GM06990 (cell line): ENCODE data around the gene ANKRD13C.

ENCODE experiments used
- DNase-seq: peaks from one replicate; pipeline ENCODE4 v3.0.0-alpha.2; 2011; ENCODE audit not compliant: insufficient read length; ENCODE audit errors: extremely low read depth
- H3K27me3 ChIP-seq: replicated peaks from 2 replicates; pipeline ENCODE4 v1.6.0; 2011; ENCODE audit warnings: low read length; ENCODE audit not compliant: control insufficient read depth, insufficient read depth
- H3K36me3 ChIP-seq: 2 replicates; pipeline ENCODE4 v1.5.1; 2011; ENCODE audit warnings: low read length; ENCODE audit not compliant: control insufficient read depth, insufficient read depth
- H3K4me3 ChIP-seq: replicated peaks from 2 replicates; pipeline ENCODE4 v1.5.1; 2011; ENCODE audit warnings: low read depth, mild to moderate bottlenecking, control low read depth, low read length
- TF ChIP-seq, protein P1 (sequence below): IDR thresholded peaks from 2 replicates; pipeline ENCODE4 v1.5.1; 2011; ENCODE audit warnings: low read length, control low read depth, mild to moderate bottlenecking, inconsistent platforms; ENCODE audit not compliant: insufficient read depth, poor library complexity, severe bottlenecking

The ANKRD13C gene

DNA sequence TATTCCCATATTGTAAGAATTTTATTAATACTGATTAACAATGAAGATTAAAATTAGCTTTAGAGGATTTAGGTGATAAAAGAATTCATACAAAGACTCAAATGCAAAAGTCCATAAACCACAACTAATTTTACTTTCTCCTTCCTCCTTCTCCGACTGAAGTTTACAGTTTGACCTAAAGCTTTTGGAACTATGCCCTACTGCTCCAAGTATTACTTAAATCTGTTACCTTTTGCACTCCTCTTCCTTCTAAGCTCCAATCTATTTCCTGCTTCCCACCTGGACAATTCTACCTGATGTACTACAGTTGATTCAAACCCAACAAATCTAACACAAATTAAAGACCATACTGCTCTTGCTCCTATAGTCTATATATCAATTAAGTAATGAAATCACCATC is 36.3 kb downstream of the ANKRD13C start:
- TF ChIP-seq, protein P1, sequence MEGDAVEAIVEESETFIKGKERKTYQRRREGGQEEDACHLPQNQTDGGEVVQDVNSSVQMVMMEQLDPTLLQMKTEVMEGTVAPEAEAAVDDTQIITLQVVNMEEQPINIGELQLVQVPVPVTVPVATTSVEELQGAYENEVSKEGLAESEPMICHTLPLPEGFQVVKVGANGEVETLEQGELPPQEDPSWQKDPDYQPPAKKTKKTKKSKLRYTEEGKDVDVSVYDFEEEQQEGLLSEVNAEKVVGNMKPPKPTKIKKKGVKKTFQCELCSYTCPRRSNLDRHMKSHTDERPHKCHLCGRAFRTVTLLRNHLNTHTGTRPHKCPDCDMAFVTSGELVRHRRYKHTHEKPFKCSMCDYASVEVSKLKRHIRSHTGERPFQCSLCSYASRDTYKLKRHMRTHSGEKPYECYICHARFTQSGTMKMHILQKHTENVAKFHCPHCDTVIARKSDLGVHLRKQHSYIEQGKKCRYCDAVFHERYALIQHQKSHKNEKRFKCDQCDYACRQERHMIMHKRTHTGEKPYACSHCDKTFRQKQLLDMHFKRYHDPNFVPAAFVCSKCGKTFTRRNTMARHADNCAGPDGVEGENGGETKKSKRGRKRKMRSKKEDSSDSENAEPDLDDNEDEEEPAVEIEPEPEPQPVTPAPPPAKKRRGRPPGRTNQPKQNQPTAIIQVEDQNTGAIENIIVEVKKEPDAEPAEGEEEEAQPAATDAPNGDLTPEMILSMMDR: no peak
- no peak for DNase-seq
- no peaks in the 10 kb centered on the region for H3K27me3 ChIP-seq

DNA sequence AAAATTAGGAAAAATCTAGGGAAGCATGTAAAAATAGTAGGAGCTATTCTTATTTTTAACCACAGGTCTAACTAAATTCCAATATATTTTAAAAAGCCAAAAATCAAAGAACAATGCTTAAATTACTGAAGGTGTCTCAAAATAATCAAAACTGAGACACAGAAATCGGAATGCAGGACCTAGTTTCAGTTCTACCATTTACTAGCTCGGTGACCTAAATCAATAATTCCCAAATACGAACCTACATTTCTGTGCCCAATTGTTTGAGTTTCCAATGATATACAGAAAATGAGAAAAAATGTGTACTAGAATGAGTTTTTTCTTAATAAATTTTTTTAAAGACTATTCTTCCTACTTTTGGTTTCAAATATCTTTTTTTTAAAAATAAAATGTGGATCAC is 37.4 kb downstream of the ANKRD13C start:
- no peaks in the 10 kb centered on the region; the same call in 1 of the 2 replicates for H3K36me3 ChIP-seq
- TF ChIP-seq, protein P1: no peak
- no peak overlapping the region for H3K4me3 ChIP-seq
- H3K27me3 ChIP-seq: no peaks in the 10 kb centered on the region
- DNase-seq: no peak

More for the DNA sequence above, 36.3 kb downstream of the ANKRD13C start:
- Histone ChIP-seq H3K36me3 (no peaks in the 10 kb centered on the region; the same call in 1 of the 2 replicates), H3K4me3 (no peak overlapping the region)

DNA sequence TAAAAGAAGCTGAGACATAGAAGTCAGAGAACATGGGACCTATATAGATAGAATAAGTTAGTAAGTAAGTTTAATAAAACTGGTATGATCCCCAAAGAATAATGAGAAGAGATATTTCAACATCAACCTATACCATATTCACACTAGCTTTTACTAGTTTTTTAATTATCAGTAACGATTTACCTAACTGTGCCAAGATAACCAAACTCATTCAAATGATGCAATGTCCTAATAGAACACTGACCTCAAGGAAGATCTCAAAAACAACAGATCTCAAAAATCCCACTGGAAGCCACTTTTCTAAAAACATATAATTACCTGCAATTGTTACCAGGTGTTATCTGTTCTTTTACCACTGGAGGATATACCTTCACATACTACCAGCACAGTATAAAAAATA is 38.7 kb downstream of the ANKRD13C start:
- H3K36me3 ChIP-seq: no peaks in the 10 kb centered on the region; the same call in 1 of the 2 replicates
- DNase-seq: no peak
- H3K27me3 ChIP-seq: no peaks in the 10 kb centered on the region
- TF ChIP-seq, protein P1: no peak
- no peak overlapping the region for H3K4me3 ChIP-seq

DNA sequence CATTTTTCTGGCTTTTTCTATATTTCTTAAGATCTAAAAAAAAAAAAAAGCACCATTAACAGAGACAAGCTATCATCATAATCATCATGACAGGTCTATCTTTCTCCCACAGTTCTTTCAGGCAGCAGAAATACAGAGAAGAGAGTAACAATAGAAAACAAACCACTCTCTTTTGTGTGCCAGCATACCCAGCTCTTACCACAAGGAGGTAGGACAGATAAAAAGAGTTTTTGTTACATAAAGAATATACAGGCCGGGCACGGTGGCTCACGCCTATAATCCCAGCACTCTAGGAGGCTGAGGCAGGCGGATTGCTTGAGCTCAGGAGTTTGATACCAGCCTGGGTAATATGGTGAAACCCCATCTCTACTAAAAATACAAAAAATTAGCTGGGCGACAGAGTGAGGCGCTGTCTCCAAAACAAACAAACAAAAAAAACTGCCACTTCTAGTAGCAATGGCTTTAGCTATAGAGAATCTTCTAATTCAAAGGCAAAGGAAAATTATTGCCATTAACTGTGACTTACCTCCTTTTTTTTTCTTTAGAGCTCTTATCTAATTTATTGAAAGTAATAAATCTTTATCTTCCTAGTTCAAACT is 39.7 kb downstream of the ANKRD13C start:
- Histone ChIP-seq H3K4me3 (no peak overlapping the region), H3K27me3 (no peaks in the 10 kb centered on the region), H3K36me3 (no peaks in the 10 kb centered on the region; the same call in 1 of the 2 replicates)
- TF ChIP-seq, protein P1: no peak
- no peak for DNase-seq

DNA sequence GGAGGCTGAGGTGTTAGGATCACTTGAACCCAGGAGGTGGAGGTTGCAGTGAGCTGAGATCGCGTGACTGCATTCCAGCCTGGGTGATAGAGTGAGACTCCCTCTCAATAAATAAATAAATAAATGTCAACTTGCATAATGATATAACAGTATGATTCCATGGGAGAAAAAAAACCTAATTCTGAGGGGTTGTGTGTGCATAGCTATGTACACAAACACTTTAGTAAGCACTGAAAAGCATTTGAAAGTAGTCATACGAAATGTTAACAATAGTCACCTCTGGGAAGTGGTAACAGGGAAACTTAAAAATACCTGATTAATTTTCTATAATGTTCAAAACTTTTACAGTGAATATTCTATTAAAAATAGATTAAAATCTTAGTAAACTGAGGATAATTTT is 43.2 kb downstream of the ANKRD13C start:
- DNase-seq: no peak
- H3K36me3 ChIP-seq: no peaks in the 10 kb centered on the region; the same call in 1 of the 2 replicates
- H3K4me3 ChIP-seq: no peak overlapping the region
- H3K27me3 ChIP-seq: no peaks in the 10 kb centered on the region
- TF ChIP-seq, protein P1: no peak

DNA sequence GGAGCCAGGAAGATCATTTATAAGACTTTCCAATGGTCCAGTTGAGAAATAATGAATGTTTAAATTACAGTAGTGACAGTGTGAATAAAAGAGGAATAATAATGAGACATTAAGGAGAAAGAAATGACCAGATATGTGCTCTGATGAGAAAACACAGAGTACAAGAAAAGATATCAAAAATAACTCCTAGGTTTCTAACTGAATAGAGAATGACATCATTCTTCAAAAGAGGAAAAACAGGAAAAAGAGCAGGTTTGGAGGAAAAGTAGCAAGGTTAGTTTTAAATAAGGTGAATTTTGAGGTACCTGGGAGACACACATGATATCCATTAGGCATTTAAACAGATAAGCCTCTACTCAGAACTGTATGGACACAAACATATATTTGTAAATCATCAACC is 55.0 kb downstream of the ANKRD13C start:
- DNase-seq: no peak
- TF ChIP-seq, protein P1: no peak
- Histone ChIP-seq H3K36me3 (peaks cover 2% of the 10 kb centered on the region; the same call in 1 of the 2 replicates), H3K27me3 (no peaks in the 10 kb centered on the region), H3K4me3 (no peak overlapping the region)
